HCT116 (cell line): Measurements from ENCODE around the gene BOD1. TPM values are rescaled to one million over a fixed set of nuclear protein-coding genes. Genes with fewer than 3 reads are reported as not detected.

Experiments used
- ATAC-seq: fragments of 200-7000 bp; cut with Tn5 transposase; 2 replicates; pipeline ENCODE4 v1.9.1; 2020; ENCODE audit warnings: mild to moderate bottlenecking, moderate library complexity
- BruUV-seq: library from RNA; stranded (reverse); fragments of 400-500 nt; replicated peaks from 2 replicates; lab custom pipeline; 2021; lab: Mats Ljungman, UMichigan
- CTCF ChIA-PET: fragments of 300-600 bp; sonication (Branson Sonifier 250); formaldehyde crosslinking; loops from one replicate; lab custom pipeline; 2021; ENCODE audit warnings: antibody characterized with exemption; lab: Charles Lee
- POLR2A ChIA-PET: fragments of 300-600, 350-600 bp; sonication (Branson Sonifier 250); formaldehyde crosslinking; loops from one replicate; lab custom pipeline; 2021; ENCODE audit warnings: antibody characterized with exemption; lab: Charles Lee
- RAD21 ChIA-PET, 2 experiments: fragments of 300-600 bp; sonication (Branson Sonifier 250); formaldehyde crosslinking; loops; one replicate each; lab custom pipeline; 2023; ENCODE audit warnings: low total read pairs in 2 of 2; ENCODE audit not compliant: uncharacterized antibody in 2 of 2, unreplicated experiment in 2 of 2, low non-redundant PET in 1 of 2; lab: Charles Lee
- DNase-seq: peaks from one replicate; pipeline ENCODE4 v3.0.0-alpha.2; 2010; ENCODE audit warnings: low read depth, low spot score
- H2AFZ ChIP-seq: fragments of 200-600 bp; shearing (Covaris generic), sonication (generic); 2 replicates; pipeline ENCODE4 v1.6.1; 2017; ENCODE audit warnings: low read depth, mixed run types, mixed read lengths, antibody characterized with exemption, low read length; ENCODE audit not compliant: poor library complexity, severe bottlenecking
- H3K27ac ChIP-seq: 2 replicates; pipeline ENCODE4 v1.5.1; 2012; ENCODE audit warnings: low read depth, low read length
- H3K27me3 ChIP-seq: fragments of 200-600 bp; sonication (generic); 2 replicates; pipeline ENCODE4 v1.6.1; 2016; ENCODE audit warnings: mixed run types, low read length, mixed read lengths; ENCODE audit not compliant: insufficient read depth
- H3K36me3 ChIP-seq, 2 experiments: fragments of 200-500 bp in 1 of 2; fragments of 200-600 bp in 1 of 2; sonication (Bioruptor generic) in 1 of 2; sonication (generic) in 1 of 2; 2 replicates each; pipeline versions ENCODE4 v1.5.1 to v1.6.1; 2014 to 2016; ENCODE audit warnings: low read length in 2 of 2, inconsistent platforms in 1 of 2, mixed read lengths in 1 of 2, mixed run types in 1 of 2; ENCODE audit not compliant: insufficient read depth in 2 of 2, control insufficient read depth in 1 of 2
- H3K4me1 ChIP-seq, 2 experiments: fragments of 200-600 bp in 1 of 2; sonication (generic) in 1 of 2; 2 replicates each; pipeline versions ENCODE4 v1.5.1 to v1.6.1; 2012 to 2017; ENCODE audit warnings: low read length in 2 of 2, inconsistent platforms in 1 of 2, mild to moderate bottlenecking in 1 of 2, mixed read lengths in 1 of 2, mixed run types in 1 of 2, moderate library complexity in 1 of 2; ENCODE audit not compliant: insufficient read depth in 2 of 2, control insufficient read depth in 1 of 2
- H3K4me2 ChIP-seq: fragments of 200-600 bp; sonication (generic); 2 replicates; pipeline ENCODE4 v1.6.1; 2017; ENCODE audit warnings: mixed run types, low read length, mixed read lengths
- H3K4me3 ChIP-seq, 2 experiments: fragments of 200-600 bp in 1 of 2; sonication (generic) in 1 of 2; replicated peaks in 1 of 2; 2 replicates each; pipeline ENCODE4 v1.5.1; 2011 to 2016; ENCODE audit warnings: low read length in 2 of 2, control low read depth in 1 of 2, low read depth in 1 of 2, mild to moderate bottlenecking in 1 of 2, mixed read lengths in 1 of 2, mixed run types in 1 of 2
- H3K79me2 ChIP-seq: fragments of 200-600 bp; sonication (generic); 2 replicates; pipeline ENCODE4 v1.6.1; 2017; ENCODE audit warnings: mild to moderate bottlenecking, mixed run types, low read length, moderate library complexity, mixed read lengths; ENCODE audit not compliant: insufficient read depth
- H3K9ac ChIP-seq: fragments of 200-600 bp; sonication (generic); 2 replicates; pipeline ENCODE4 v1.6.1; 2016; ENCODE audit warnings: low read length, mixed read lengths
- H3K9me2 ChIP-seq: fragments of 200-600 bp; sonication (generic), shearing (Covaris generic); 2 replicates; pipeline ENCODE4 v1.6.1; 2017; ENCODE audit warnings: mixed run types, mild to moderate bottlenecking, moderate library complexity; ENCODE audit not compliant: insufficient read depth
- H3K9me3 ChIP-seq, 2 experiments: fragments of 200-500 bp in 1 of 2; fragments of 200-600 bp in 1 of 2; sonication (Bioruptor generic) in 1 of 2; sonication (generic) in 1 of 2; 2 replicates each; pipeline ENCODE4 v1.6.1; 2014 to 2017; ENCODE audit warnings: low read length in 2 of 2, mixed read lengths in 2 of 2, inconsistent platforms in 1 of 2, low read depth in 1 of 2, mild to moderate bottlenecking in 1 of 2, mixed run types in 1 of 2, moderate library complexity in 1 of 2; ENCODE audit not compliant: control insufficient read depth in 1 of 2, insufficient read depth in 1 of 2
- H4K20me1 ChIP-seq: fragments of 200-600 bp; sonication (generic), shearing (Covaris generic); 2 replicates; pipeline ENCODE4 v1.6.1; 2017; ENCODE audit warnings: mixed run types, mild to moderate bottlenecking, moderate library complexity; ENCODE audit not compliant: insufficient read depth
- CEBPB ChIP-seq: IDR thresholded peaks from 2 replicates; pipeline ENCODE4 v1.6.1; 2012; ENCODE audit warnings: low read depth
- EGR1 ChIP-seq: IDR thresholded peaks from 2 replicates; pipeline ENCODE4 v1.6.1; 2012; ENCODE audit warnings: low read depth
- ELF1 ChIP-seq: IDR thresholded peaks from 2 replicates; pipeline ENCODE4 v1.6.1; 2012; ENCODE audit warnings: low read depth, borderline replicate concordance
- EZH2 ChIP-seq: fragments of 200-600 bp; sonication (generic); IDR thresholded peaks from 2 replicates; pipeline ENCODE4 v1.6.1; 2017; ENCODE audit warnings: antibody characterized with exemption, mixed run types
- JUND ChIP-seq: IDR thresholded peaks from 2 replicates; pipeline ENCODE4 v1.6.1; 2012
- POLR2A ChIP-seq: IDR thresholded peaks from 2 replicates; pipeline ENCODE4 v1.7.0; 2011; ENCODE audit warnings: borderline replicate concordance; ENCODE audit not compliant: insufficient read depth, insufficient read length; ENCODE audit errors: extremely low read depth
- POLR2AphosphoS5 ChIP-seq: IDR thresholded peaks from 2 replicates; pipeline ENCODE4 v1.6.1; 2011; ENCODE audit warnings: mild to moderate bottlenecking, low read depth, low read length, moderate library complexity
- RAD21 ChIP-seq: IDR thresholded peaks from 2 replicates; pipeline ENCODE4 v1.6.1; 2012; ENCODE audit warnings: low read depth, mild to moderate bottlenecking
- SIN3A ChIP-seq: IDR thresholded peaks from 2 replicates; pipeline ENCODE4 v1.6.1; 2012; ENCODE audit warnings: low read depth
- SRF ChIP-seq: IDR thresholded peaks from 2 replicates; pipeline ENCODE4 v1.6.1; 2012; ENCODE audit warnings: low read depth
- TCF7L2 ChIP-seq: IDR thresholded peaks from 2 replicates; pipeline ENCODE4 v1.7.0; 2011; ENCODE audit warnings: borderline replicate concordance, inconsistent platforms; ENCODE audit not compliant: insufficient read depth, insufficient read length; ENCODE audit errors: extremely low read depth
- ZFX ChIP-seq: fragments of 450-650 bp; IDR thresholded peaks from 2 replicates; pipeline ENCODE4 v1.6.1; 2017
- ZNF274 ChIP-seq: fragments of 200-500 bp; sonication (Bioruptor generic); IDR thresholded peaks from 2 replicates; pipeline ENCODE4 v1.6.1; 2014; ENCODE audit warnings: mild to moderate bottlenecking, low read depth, low read length, inconsistent platforms
- intact Hi-C: fragments of 100-400 bp; cut with micrococcal nuclease; formaldehyde crosslinking; loops from 2 replicates; pipeline ENCODE4 v1.10.0; 2022
- total RNA-seq: library from RNA; stranded (reverse); gene quantifications from one replicate; pipeline ENCODE4 v1.2.1, GENCODE V29; 2021; ENCODE audit not compliant: unreplicated experiment
- TF ChIP-seq, protein P1 (sequence below): IDR thresholded peaks from 2 replicates; pipeline ENCODE4 v1.6.1; 2012; ENCODE audit warnings: low read depth
- TF ChIP-seq, protein P2 (sequence below): IDR thresholded peaks from 2 replicates; pipeline ENCODE4 v1.6.1; 2012
- TF ChIP-seq, protein P3 (sequence below): IDR thresholded peaks from 2 replicates; pipeline ENCODE4 v1.6.1; 2012
- TF ChIP-seq, protein P4 (sequence below), 3 experiments: fragments of 200-600 bp in 1 of 3; sonication (generic) in 1 of 3; IDR thresholded peaks in 2 of 3; conservative IDR thresholded peaks in 1 of 3; 2 replicates each; pipeline ENCODE4 v1.5.1; 2012 to 2017; ENCODE audit warnings: low read depth in 2 of 3, low read length in 2 of 3, antibody characterized with exemption in 1 of 3, borderline replicate concordance in 1 of 3, control low read depth in 1 of 3, mild to moderate bottlenecking in 1 of 3, mixed read lengths in 1 of 3, mixed run types in 1 of 3, moderate library complexity in 1 of 3; ENCODE audit not compliant: insufficient read depth in 1 of 3

The BOD1 gene
- total RNA-seq, 1 experiment from 2014 or later, result 60.2 TPM

DNA sequence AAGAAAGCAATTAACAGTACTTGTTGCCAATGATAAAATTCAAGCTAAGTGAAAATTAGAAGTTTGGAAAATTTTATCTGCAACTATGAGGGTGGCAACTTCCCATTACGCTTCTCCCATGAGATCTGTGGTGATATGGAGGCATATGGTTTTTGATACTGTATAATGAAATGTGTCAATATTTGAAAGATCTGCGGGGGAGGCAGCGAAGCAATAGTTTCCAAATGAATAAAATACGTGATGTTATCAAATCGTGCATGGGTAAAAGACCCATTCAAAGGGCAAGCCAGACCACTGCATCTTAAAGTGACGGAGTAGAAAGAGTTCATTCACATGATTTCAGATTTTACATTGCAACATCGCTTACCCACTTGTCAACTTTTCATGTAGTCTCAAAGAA is 20.9 kb upstream of the BOD1 start (continued):
- TF ChIP-seq, protein P1, sequence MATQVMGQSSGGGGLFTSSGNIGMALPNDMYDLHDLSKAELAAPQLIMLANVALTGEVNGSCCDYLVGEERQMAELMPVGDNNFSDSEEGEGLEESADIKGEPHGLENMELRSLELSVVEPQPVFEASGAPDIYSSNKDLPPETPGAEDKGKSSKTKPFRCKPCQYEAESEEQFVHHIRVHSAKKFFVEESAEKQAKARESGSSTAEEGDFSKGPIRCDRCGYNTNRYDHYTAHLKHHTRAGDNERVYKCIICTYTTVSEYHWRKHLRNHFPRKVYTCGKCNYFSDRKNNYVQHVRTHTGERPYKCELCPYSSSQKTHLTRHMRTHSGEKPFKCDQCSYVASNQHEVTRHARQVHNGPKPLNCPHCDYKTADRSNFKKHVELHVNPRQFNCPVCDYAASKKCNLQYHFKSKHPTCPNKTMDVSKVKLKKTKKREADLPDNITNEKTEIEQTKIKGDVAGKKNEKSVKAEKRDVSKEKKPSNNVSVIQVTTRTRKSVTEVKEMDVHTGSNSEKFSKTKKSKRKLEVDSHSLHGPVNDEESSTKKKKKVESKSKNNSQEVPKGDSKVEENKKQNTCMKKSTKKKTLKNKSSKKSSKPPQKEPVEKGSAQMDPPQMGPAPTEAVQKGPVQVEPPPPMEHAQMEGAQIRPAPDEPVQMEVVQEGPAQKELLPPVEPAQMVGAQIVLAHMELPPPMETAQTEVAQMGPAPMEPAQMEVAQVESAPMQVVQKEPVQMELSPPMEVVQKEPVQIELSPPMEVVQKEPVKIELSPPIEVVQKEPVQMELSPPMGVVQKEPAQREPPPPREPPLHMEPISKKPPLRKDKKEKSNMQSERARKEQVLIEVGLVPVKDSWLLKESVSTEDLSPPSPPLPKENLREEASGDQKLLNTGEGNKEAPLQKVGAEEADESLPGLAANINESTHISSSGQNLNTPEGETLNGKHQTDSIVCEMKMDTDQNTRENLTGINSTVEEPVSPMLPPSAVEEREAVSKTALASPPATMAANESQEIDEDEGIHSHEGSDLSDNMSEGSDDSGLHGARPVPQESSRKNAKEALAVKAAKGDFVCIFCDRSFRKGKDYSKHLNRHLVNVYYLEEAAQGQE, result no peak
- TF ChIP-seq POLR2A, result no peak
- TF ChIP-seq EGR1, result no peak

DNA sequence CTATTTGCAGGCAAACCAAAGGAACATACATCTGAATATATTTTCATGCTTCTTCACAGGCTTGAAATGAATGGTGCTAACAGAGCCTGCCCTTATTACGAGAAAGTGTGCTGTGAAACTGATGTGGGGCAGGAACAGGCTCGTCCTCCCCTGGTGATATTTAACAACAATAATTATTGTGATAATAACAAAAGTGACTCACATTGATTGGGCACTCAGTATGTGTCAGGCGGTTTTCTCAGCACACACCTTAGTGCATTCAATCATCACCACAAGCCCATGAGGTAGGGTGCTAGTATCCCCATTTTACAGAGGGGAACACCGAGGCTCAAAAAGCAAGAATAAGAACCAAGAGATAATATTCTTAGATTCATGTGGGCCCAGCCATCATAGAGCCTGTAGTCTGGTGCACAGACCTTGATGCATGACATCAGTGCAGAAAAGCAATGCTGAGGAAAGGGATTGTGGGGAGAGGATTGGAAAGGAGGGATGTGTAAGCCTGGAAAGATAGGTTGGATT is 18.1 kb upstream of the BOD1 start:
- Histone ChIP-seq H3K79me2 (no peaks in the 10 kb centered on the region), H4K20me1 (no peaks in the 10 kb centered on the region), H3K9me2 (no peaks in the 10 kb centered on the region), H3K27ac (no peak overlapping the region), H3K9me3 (no peaks in the 10 kb centered on the region), H3K4me3 (no peak overlapping the region), H3K36me3 (no peaks in the 10 kb centered on the region), H3K9ac (no peak overlapping the region), H3K27me3 (no peaks in the 10 kb centered on the region), H2AFZ (no peak overlapping the region), H3K4me2 (no peak overlapping the region), H3K4me1 (no peaks in the 10 kb centered on the region)
- intact Hi-C loops, result loop anchor here (5.0 kb wide), 1 partner anchor 293 kb away; no protein-coding TSS in a partner anchor
- ChIA-PET CTCF (no interaction called here), POLR2A (no interaction called here), RAD21 (no interaction called here)
- no TSS peak for BruUV-seq
- no peak for ATAC-seq
- no peak for DNase-seq
- TF ChIP-seq SIN3A (no peak), RAD21 (no peak), TCF7L2 (no peak), SRF (no peak), POLR2AphosphoS5 (no peak), EZH2 (no peak), ZFX (no peak), CEBPB (no peak), JUND (no peak), ELF1 (no peak), POLR2A (no peak), ZNF274 (no peak)
- TF ChIP-seq, protein P2, sequence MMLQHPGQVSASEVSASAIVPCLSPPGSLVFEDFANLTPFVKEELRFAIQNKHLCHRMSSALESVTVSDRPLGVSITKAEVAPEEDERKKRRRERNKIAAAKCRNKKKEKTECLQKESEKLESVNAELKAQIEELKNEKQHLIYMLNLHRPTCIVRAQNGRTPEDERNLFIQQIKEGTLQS, result no peak
- TF ChIP-seq, protein P3, sequence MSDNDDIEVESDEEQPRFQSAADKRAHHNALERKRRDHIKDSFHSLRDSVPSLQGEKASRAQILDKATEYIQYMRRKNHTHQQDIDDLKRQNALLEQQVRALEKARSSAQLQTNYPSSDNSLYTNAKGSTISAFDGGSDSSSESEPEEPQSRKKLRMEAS, result no peak
- TF ChIP-seq, protein P4, sequence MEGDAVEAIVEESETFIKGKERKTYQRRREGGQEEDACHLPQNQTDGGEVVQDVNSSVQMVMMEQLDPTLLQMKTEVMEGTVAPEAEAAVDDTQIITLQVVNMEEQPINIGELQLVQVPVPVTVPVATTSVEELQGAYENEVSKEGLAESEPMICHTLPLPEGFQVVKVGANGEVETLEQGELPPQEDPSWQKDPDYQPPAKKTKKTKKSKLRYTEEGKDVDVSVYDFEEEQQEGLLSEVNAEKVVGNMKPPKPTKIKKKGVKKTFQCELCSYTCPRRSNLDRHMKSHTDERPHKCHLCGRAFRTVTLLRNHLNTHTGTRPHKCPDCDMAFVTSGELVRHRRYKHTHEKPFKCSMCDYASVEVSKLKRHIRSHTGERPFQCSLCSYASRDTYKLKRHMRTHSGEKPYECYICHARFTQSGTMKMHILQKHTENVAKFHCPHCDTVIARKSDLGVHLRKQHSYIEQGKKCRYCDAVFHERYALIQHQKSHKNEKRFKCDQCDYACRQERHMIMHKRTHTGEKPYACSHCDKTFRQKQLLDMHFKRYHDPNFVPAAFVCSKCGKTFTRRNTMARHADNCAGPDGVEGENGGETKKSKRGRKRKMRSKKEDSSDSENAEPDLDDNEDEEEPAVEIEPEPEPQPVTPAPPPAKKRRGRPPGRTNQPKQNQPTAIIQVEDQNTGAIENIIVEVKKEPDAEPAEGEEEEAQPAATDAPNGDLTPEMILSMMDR (IDR thresholded peaks at IDR 0.05 in 2 of 3, conservative IDR thresholded peaks at IDR 0.05 in 1 of 3; ENCODE audit: borderline replicate concordance in 1 of 3, insufficient read depth in 1 of 3, low read depth in 2 of 3, low read length in 2 of 3), result no peak
- TF ChIP-seq, protein P1, result no peak
